ENCODE data around the gene SHMT2. TPM values are rescaled to one million over a fixed set of nuclear protein-coding genes. Genes with fewer than 3 reads are reported as not detected.

Gene SHMT2
- total RNA-seq, 1 experiment from 2014 or later, result 274 TPM

DNA sequence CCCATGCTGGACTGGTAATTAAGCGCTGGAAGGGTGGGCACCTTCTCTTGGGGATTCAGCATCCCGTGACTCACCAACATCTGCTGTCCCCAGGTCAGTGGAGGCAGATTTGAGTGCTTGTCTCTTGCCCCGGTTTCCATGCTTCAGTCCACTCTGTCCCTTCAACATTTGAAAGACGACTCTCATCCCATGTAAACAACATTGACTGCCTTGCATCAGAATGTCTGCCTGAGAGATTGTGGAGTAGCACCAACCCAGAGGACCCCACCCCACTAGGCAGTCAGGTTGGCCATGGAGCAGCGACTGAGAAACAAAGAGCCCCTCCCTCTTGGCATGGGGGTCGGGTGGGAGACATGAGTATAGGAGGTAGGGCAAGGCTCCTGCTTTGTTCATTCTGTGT, 26.4 kb downstream of the SHMT2 start:
- intact Hi-C loops (cut with micrococcal nuclease; ENCODE audit: unreplicated experiment), result no loop called here
- BruUV-seq (replicated peaks), result no TSS peak
- no peak for TF ChIP-seq EZH2 (IDR thresholded peaks at IDR 0.05; ENCODE audit: borderline replicate concordance, low read depth, low read length, poor library complexity, severe bottlenecking)
- no peaks in the 10 kb centered on the region for H3K9me3 ChIP-seq (ENCODE audit: low read depth, low read length, poor library complexity, severe bottlenecking)
- no peaks in the 10 kb centered on the region for H3K27me3 ChIP-seq (replicated peaks; ENCODE audit: insufficient read depth, low read depth, low read length, poor library complexity)
- no peak overlapping the region for H3K27ac ChIP-seq (ENCODE audit: low read depth, low read length, poor library complexity, severe bottlenecking)
- no peaks in the 10 kb centered on the region for H3K4me1 ChIP-seq (ENCODE audit: insufficient read depth, low read length, poor library complexity, severe bottlenecking)
- CTCF ChIA-PET, result no interaction called here
- no peak overlapping the region for H3K4me3 ChIP-seq (ENCODE audit: low read depth, low read length, poor library complexity, severe bottlenecking)
- H3K36me3 ChIP-seq (ENCODE audit: insufficient read depth, low read length, poor library complexity, severe bottlenecking), result peaks cover 30% of the 10 kb centered on the region
- DNase-seq (ENCODE audit: low spot score), result no peak
- POLR2A ChIA-PET (ENCODE audit: low non-redundant PET), result no interaction called here

DNA sequence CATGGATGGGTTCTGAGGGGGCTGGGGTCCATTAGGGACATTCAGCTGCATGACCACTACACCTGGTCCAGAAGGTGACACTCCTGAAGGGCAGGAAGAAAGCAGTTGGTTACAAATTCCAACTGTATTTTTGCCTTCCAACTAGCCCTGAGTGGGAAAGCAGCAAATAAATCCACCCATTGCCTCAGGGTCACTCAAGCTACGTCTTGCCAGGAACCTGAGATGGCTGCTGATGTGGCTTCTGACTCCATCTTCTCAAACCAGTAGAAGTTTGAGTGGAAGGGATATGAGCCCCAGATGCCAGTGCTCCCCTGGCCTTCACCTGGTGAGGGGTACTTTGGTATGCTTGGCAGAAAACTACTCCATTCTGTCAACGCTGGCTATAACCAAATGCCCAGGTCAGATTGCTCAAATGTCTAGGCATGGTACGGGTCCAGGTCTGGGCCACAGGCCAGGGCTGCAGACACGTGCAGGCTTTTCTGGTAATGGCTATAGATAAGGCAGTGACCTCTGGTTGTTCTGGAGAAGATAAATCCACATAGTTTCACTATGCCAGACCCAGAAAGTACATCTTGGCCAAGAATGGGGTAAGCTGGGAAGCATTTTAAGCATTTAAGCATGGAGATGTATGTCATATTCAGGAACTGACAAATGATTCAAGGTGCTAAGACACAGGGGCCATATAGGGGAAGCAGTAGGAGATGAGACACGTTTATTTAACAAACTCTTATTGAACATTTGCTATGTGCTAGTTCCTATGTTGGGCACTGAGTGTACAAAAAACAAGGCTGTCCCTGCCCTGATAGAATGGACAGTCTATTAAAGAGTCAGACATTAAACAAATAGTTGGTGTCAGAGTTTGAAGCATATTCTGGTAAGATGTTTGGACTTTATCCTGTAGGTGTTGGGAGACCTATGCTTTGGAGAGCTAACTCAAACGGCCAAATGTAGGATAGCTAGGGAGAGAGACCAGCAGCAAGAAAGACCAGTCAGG, 29.8 kb downstream of the SHMT2 start:
- no TSS peak for BruUV-seq (replicated peaks)
- Histone ChIP-seq H3K36me3 (ENCODE audit: insufficient read depth, low read length, poor library complexity, severe bottlenecking) (peaks cover 39% of the 10 kb centered on the region), H3K27me3 (replicated peaks; ENCODE audit: insufficient read depth, low read depth, low read length, poor library complexity) (no peaks in the 10 kb centered on the region), H3K4me1 (ENCODE audit: insufficient read depth, low read length, poor library complexity, severe bottlenecking) (no peaks in the 10 kb centered on the region), H3K9me3 (ENCODE audit: low read depth, low read length, poor library complexity, severe bottlenecking) (no peaks in the 10 kb centered on the region), H3K27ac (ENCODE audit: low read depth, low read length, poor library complexity, severe bottlenecking) (no peak overlapping the region), H3K4me3 (ENCODE audit: low read depth, low read length, poor library complexity, severe bottlenecking) (no peak overlapping the region)
- ChIA-PET CTCF (interaction anchor here (0.9 kb wide), 1 partner anchor 8 kb away, joined by 10 read pairs; the partner anchor contains the start of gene STAC3), POLR2A (ENCODE audit: low non-redundant PET) (interaction anchor here (0.5 kb wide), 1 partner anchor 210 kb away, joined by 3 read pairs; no protein-coding TSS in a partner anchor)
- DNase-seq (ENCODE audit: low spot score), result no peak
- TF ChIP-seq CTCF (conservative IDR thresholded peaks at IDR 0.05; ENCODE audit: low read depth, low read length), result no peak
- no peak for TF ChIP-seq EZH2 (IDR thresholded peaks at IDR 0.05; ENCODE audit: borderline replicate concordance, low read depth, low read length, poor library complexity, severe bottlenecking)
- intact Hi-C loops (cut with micrococcal nuclease; ENCODE audit: unreplicated experiment), result no loop called here

DNA sequence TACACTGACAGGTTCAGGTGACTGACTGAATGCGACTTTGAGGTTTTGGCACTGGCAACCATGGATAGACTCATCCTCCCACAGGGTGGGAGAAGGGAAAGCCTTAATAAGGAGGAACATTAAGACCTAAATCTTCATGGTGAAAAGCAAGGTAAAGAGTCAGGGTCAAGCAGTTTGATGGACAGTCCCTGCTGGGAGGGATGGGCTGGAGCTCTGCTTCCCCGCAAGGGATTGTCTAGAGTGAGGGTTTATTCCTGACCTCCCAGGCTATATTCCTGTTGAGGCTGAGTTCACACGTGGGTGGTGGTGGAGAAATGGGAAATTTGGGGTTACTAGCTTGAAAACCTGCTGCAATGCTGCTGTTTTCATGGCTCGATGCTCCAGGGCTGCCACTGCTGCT, 30.9 kb downstream of the SHMT2 start:
- intact Hi-C loops (cut with micrococcal nuclease; ENCODE audit: unreplicated experiment), result no loop called here
- POLR2A ChIA-PET (ENCODE audit: low non-redundant PET), result interaction anchor here (0.5 kb wide), 1 partner anchor 209 kb away, joined by 3 read pairs; no protein-coding TSS in a partner anchor

More for the DNA sequence above, 30.9 kb downstream of the SHMT2 start:
- DNase-seq (ENCODE audit: low spot score), result no peak
- H3K4me1 ChIP-seq (ENCODE audit: insufficient read depth, low read length, poor library complexity, severe bottlenecking), result no peaks in the 10 kb centered on the region
- no peak overlapping the region for H3K4me3 ChIP-seq (ENCODE audit: low read depth, low read length, poor library complexity, severe bottlenecking)
- no peak overlapping the region for H3K27ac ChIP-seq (ENCODE audit: low read depth, low read length, poor library complexity, severe bottlenecking)
- CTCF ChIA-PET, result interaction anchor here (0.9 kb wide), 1 partner anchor 9 kb away, joined by 10 read pairs; the partner anchor contains the start of gene STAC3
- no TSS peak for BruUV-seq (replicated peaks)
- H3K27me3 ChIP-seq (replicated peaks; ENCODE audit: insufficient read depth, low read depth, low read length, poor library complexity), result no peaks in the 10 kb centered on the region
- no peaks in the 10 kb centered on the region for H3K9me3 ChIP-seq (ENCODE audit: low read depth, low read length, poor library complexity, severe bottlenecking)
- H3K36me3 ChIP-seq (ENCODE audit: insufficient read depth, low read length, poor library complexity, severe bottlenecking), result peaks cover 39% of the 10 kb centered on the region
- TF ChIP-seq CTCF (conservative IDR thresholded peaks at IDR 0.05; ENCODE audit: low read depth, low read length) (no peak), EZH2 (IDR thresholded peaks at IDR 0.05; ENCODE audit: borderline replicate concordance, low read depth, low read length, poor library complexity, severe bottlenecking) (no peak)

Measured in A673 (cell line).